GM12878 (cell line): ENCODE data around the gene PRICKLE3. TPM values are rescaled to one million over a fixed set of nuclear protein-coding genes. Genes with fewer than 3 reads are reported as not detected.

Experiments used
- ATAC-seq: fragments of 200-7000 bp; cut with Tn5 transposase; 3 replicates; pipeline ENCODE4 v1.9.1; 2020; ENCODE audit warnings: mild to moderate bottlenecking, moderate library complexity
- BruUV-seq: library from RNA; stranded (reverse); fragments of 400-500 nt; replicated peaks from 2 replicates; lab custom pipeline; 2021; lab: Mats Ljungman, UMichigan
- CTCF ChIA-PET: fragments of 300-600 bp; sonication (Branson Sonifier 250); formaldehyde crosslinking; extraction: SDS; loops from one replicate; lab custom pipeline; 2021; ENCODE audit warnings: inconsistent platforms; lab: Yijun Ruan, JAX
- POLR2A ChIA-PET: fragments of 350-600 bp; formaldehyde crosslinking; extraction: SDS; loops from one replicate; lab custom pipeline; 2021; ENCODE audit warnings: inconsistent platforms; lab: Charles Lee
- RAD21 ChIA-PET: fragments of 300-600 bp; sonication (Branson Sonifier 250); formaldehyde crosslinking; loops from one replicate; lab custom pipeline; 2023; ENCODE audit warnings: antibody characterized with exemption; ENCODE audit not compliant: unreplicated experiment; lab: Charles Lee
- SMC1A ChIA-PET: fragments of 300-600 bp; sonication (Branson Sonifier 250); formaldehyde crosslinking; loops from one replicate; lab custom pipeline; 2023; ENCODE audit not compliant: unreplicated experiment, uncharacterized antibody; lab: Charles Lee
- DNase-seq: peaks from one replicate; pipeline ENCODE4 v3.0.0-alpha.2; 2011; ENCODE audit warnings: low read depth, low spot score
- FAIRE-seq: peaks from 3 replicates; lab custom pipeline; 2011; peaks lifted over from hg19 to GRCh38; lab: Jason Lieb, UNC
- H2AFZ ChIP-seq: 2 replicates; pipeline ENCODE4 v1.6.0; 2011; ENCODE audit warnings: low read depth, low read length, control low read depth; ENCODE audit not compliant: control insufficient read depth
- H3K27ac ChIP-seq: 2 replicates; pipeline ENCODE4 v1.5.1; 2011; ENCODE audit warnings: control low read depth; ENCODE audit not compliant: control insufficient read depth, insufficient read depth
- H3K27me3 ChIP-seq, 2 experiments: replicated peaks in 1 of 2; 2 replicates each; pipeline versions ENCODE4 v1.6.0 to v1.6.1; 2011; ENCODE audit warnings: low read length in 1 of 2; ENCODE audit not compliant: control insufficient read depth in 2 of 2, insufficient read depth in 2 of 2
- H3K36me3 ChIP-seq, 2 experiments: 2 replicates each; pipeline ENCODE4 v1.5.1; 2011; ENCODE audit warnings: low read length in 1 of 2; ENCODE audit not compliant: control insufficient read depth in 2 of 2, insufficient read depth in 2 of 2
- H3K4me1 ChIP-seq: 2 replicates; pipeline ENCODE4 v1.6.1; 2011; ENCODE audit warnings: mild to moderate bottlenecking, low read length, moderate library complexity, mixed read lengths; ENCODE audit not compliant: control insufficient read depth, insufficient read depth
- H3K4me2 ChIP-seq: 2 replicates; pipeline ENCODE4 v1.6.0; 2011; ENCODE audit warnings: control low read depth; ENCODE audit not compliant: control insufficient read depth, insufficient read depth
- H3K4me3 ChIP-seq: fragments of 200-600 bp; sonication (generic); 2 replicates; pipeline ENCODE4 v1.5.1; 2016
- H3K79me2 ChIP-seq: 2 replicates; pipeline ENCODE4 v1.6.0; 2011; ENCODE audit warnings: low read length; ENCODE audit not compliant: control insufficient read depth, insufficient read depth
- H3K9ac ChIP-seq: 2 replicates; pipeline ENCODE4 v1.8.0; 2011; ENCODE audit warnings: low read length, control low read depth, mixed read lengths; ENCODE audit not compliant: control insufficient read depth, insufficient read depth
- H3K9me3 ChIP-seq: replicated peaks from 3 replicates; pipeline ENCODE4 v1.5.1; 2011; ENCODE audit warnings: mild to moderate bottlenecking, low read length; ENCODE audit not compliant: control insufficient read depth, insufficient read depth
- H4K20me1 ChIP-seq: 2 replicates; pipeline ENCODE4 v1.6.0; 2011; ENCODE audit not compliant: control insufficient read depth, insufficient read depth
- E4F1 ChIP-seq: fragments of 450-650 bp; IDR thresholded peaks from 2 replicates; pipeline ENCODE4 v1.6.1; 2018; ENCODE audit warnings: borderline replicate concordance, mild to moderate bottlenecking; ENCODE audit not compliant: partially characterized antibody
- FOXM1 ChIP-seq: IDR thresholded peaks from 2 replicates; pipeline ENCODE4 v1.6.1; 2012; ENCODE audit warnings: low read depth, mild to moderate bottlenecking, inconsistent platforms, low read length, moderate library complexity
- IRF3 ChIP-seq: fragments of 450-650 bp; IDR thresholded peaks from 2 replicates; pipeline ENCODE4 v1.6.1; 2014; ENCODE audit warnings: mild to moderate bottlenecking
- KAT2A ChIP-seq: conservative IDR thresholded peaks from 2 replicates; pipeline ENCODE4 v1.6.1; 2011; ENCODE audit warnings: low read depth, low read length; ENCODE audit not compliant: control insufficient read depth
- NRF1 ChIP-seq: conservative IDR thresholded peaks from 2 replicates; pipeline ENCODE4 v1.6.1; 2011; ENCODE audit warnings: mild to moderate bottlenecking, low read depth, low read length, improper control_type of control experiment
- SUPT20H ChIP-seq: IDR thresholded peaks from 2 replicates; pipeline ENCODE4 v1.6.1; 2011; ENCODE audit warnings: low read depth, mild to moderate bottlenecking, low read length, moderate library complexity, borderline replicate concordance; ENCODE audit not compliant: control insufficient read depth
- TCF7 ChIP-seq: IDR thresholded peaks from 2 replicates; pipeline ENCODE4 v1.6.1; 2014; ENCODE audit warnings: antibody characterized with exemption, borderline replicate concordance
- ZSCAN29 ChIP-seq: fragments of 450-650 bp; IDR thresholded peaks from 2 replicates; pipeline ENCODE4 v1.6.1; 2017; ENCODE audit warnings: mild to moderate bottlenecking, moderate library complexity
- WGBS: methylation state at CpG from one replicate; pipeline ENCODE4 v1.1.6; 2016; ENCODE audit warnings: low lambda C conversion rate; ENCODE audit not compliant: insufficient replicate concordance, insufficient coverage; ENCODE audit errors: missing lambda C conversion rate; 5-methylcytosine and 5-hydroxymethylcytosine counted together
- in situ Hi-C: fragments of 300-500 bp; cut with MboI; formaldehyde crosslinking; loops from 9 replicates; pipeline ENCODE4 v1.14.3; 2018; ENCODE audit warnings: mixed read lengths
- intact Hi-C: fragments of 100-400 bp; cut with micrococcal nuclease; formaldehyde crosslinking; loops from one replicate; pipeline ENCODE4 v1.14.2; 2022; ENCODE audit not compliant: unreplicated experiment
- polyA plus RNA-seq, 11 experiments: library from polyadenylated mRNA; depleted of rRNA in 4 of 11; unstranded in 6 of 11; stranded (reverse) in 5 of 11; fragments of >200 nt; fragmentation: Nextera tagmentation in 4 of 11; fragmentation: Illumina TruSeq in 1 of 11; extraction: Ambion mirVana in 4 of 11; extraction: Trizol in 1 of 11; gene quantifications; 1 replicate in 1 of 11; 2 replicates in 10 of 11; pipeline versions ENCODE4 v1.2.1 to v1.2.3, GENCODE V29; 2011 to 2016; ENCODE audit warnings: inconsistent platforms in 2 of 11, missing spikeins in 2 of 11, low read depth in 1 of 11
- total RNA-seq, 4 experiments: library from RNA; depleted of rRNA in 3 of 4; stranded (reverse); fragments of >200 nt in 3 of 4; fragmentation: Illumina TruSeq in 1 of 4; extraction: Trizol in 1 of 4; gene quantifications; 2 replicates each; pipeline versions ENCODE4 v1.2.1 to v1.2.3, GENCODE V29; 2013 to 2021
- TF ChIP-seq, protein P1 (sequence below): fragments of 450-650 bp; IDR thresholded peaks from 2 replicates; pipeline ENCODE4 v1.6.1; 2017; ENCODE audit warnings: antibody characterized with exemption, mild to moderate bottlenecking, moderate library complexity

The PRICKLE3 gene
- total and polyA plus RNA-seq, 10 of the 15 experiments (the other 5 are each of a cell fraction or from before 2014, with no cell fraction given), result 0.69 to 17.4 (median 7.6) TPM

- no peak for TF ChIP-seq IRF3
- TF ChIP-seq KAT2A, result no peak
- TF ChIP-seq TCF7, result no peak
- TF ChIP-seq, protein P1, sequence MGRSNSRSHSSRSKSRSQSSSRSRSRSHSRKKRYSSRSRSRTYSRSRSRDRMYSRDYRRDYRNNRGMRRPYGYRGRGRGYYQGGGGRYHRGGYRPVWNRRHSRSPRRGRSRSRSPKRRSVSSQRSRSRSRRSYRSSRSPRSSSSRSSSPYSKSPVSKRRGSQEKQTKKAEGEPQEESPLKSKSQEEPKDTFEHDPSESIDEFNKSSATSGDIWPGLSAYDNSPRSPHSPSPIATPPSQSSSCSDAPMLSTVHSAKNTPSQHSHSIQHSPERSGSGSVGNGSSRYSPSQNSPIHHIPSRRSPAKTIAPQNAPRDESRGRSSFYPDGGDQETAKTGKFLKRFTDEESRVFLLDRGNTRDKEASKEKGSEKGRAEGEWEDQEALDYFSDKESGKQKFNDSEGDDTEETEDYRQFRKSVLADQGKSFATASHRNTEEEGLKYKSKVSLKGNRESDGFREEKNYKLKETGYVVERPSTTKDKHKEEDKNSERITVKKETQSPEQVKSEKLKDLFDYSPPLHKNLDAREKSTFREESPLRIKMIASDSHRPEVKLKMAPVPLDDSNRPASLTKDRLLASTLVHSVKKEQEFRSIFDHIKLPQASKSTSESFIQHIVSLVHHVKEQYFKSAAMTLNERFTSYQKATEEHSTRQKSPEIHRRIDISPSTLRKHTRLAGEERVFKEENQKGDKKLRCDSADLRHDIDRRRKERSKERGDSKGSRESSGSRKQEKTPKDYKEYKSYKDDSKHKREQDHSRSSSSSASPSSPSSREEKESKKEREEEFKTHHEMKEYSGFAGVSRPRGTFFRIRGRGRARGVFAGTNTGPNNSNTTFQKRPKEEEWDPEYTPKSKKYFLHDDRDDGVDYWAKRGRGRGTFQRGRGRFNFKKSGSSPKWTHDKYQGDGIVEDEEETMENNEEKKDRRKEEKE, result no peak
- TF ChIP-seq FOXM1, result no peak
- no peak for TF ChIP-seq ZSCAN29
- TF ChIP-seq SUPT20H, result no peak
These were observed 23.6 kb downstream of the PRICKLE3 start, which contains the start of gene MAGIX (continued) for GRCh38 chrX:49162620-49163019.

- Histone ChIP-seq H3K4me1 (no peaks in the 10 kb centered on the region; the same call in 1 of the 2 replicates), H3K9me3 (no peaks in the 10 kb centered on the region; the same call in 2 of the 3 replicates), H4K20me1 (no peaks in the 10 kb centered on the region), H2AFZ (no peak overlapping the region), H3K36me3 (no peaks in the 10 kb centered on the region), H3K4me3 (no peak overlapping the region), H3K4me2 (no peak overlapping the region), H3K79me2 (no peaks in the 10 kb centered on the region), H3K27me3 (no peaks in the 10 kb centered on the region), H3K9ac (no peak overlapping the region), H3K27ac (no peak overlapping the region)
- in situ Hi-C loops (no loop called here), intact Hi-C loops (loop anchor here (1.0 kb wide), 1 partner anchor 38 kb away; the partner anchor contains the start of gene GPKOW)
- no peak for DNase-seq
- ChIA-PET CTCF (interaction anchor here (0.9 to 1.2 kb wide), 3 partner anchors 10 to 31 kb away, joined by 3 to 6 read pairs (median 4); partner anchors contain the start of gene PLP2), RAD21 (no interaction called here), SMC1A (interaction anchor here (1.0 kb wide), 1 partner anchor 39 kb away, joined by 3 read pairs; the partner anchor contains the start of gene GPKOW), POLR2A (no interaction called here)
- BruUV-seq, result no TSS peak
- no peak for FAIRE-seq
- TF ChIP-seq NRF1 (no peak), E4F1 (no peak)
- ATAC-seq, result no peak
- 63% methylated on average over 5 of the region's 5 CpGs for WGBS
These were observed 24.5 kb downstream of the PRICKLE3 start for GRCh38 chrX:49161632-49162031.
